KMS-11 (cell line): ENCODE results near the gene FAAP20.

Experiments used
- H2AFZ ChIP-seq: fragments of 200-600 bp; sonication (generic); 2 replicates; pipeline ENCODE4 v1.6.1; 2016; ENCODE audit warnings: antibody characterized with exemption, mixed run types, low read depth
- H3K27ac ChIP-seq: fragments of 200-600 bp; sonication (generic); 2 replicates; pipeline ENCODE4 v1.6.1; 2016; ENCODE audit warnings: mild to moderate bottlenecking, mixed run types
- H3K27me3 ChIP-seq: fragments of 200-600 bp; sonication (generic); 2 replicates; pipeline ENCODE4 v1.6.1; 2017; ENCODE audit warnings: mild to moderate bottlenecking, low read depth, mixed run types, moderate library complexity; ENCODE audit not compliant: insufficient read depth
- H3K36me3 ChIP-seq: fragments of 200-600 bp; sonication (generic); 2 replicates; pipeline ENCODE4 v1.6.1; 2017; ENCODE audit warnings: mild to moderate bottlenecking, mixed run types; ENCODE audit not compliant: insufficient read depth
- H3K4me1 ChIP-seq: fragments of 200-600 bp; sonication (generic); 2 replicates; pipeline ENCODE4 v1.6.1; 2016; ENCODE audit warnings: mild to moderate bottlenecking, low read depth, mixed run types; ENCODE audit not compliant: poor library complexity, severe bottlenecking
- H3K4me2 ChIP-seq: fragments of 200-600 bp; sonication (generic); 2 replicates; pipeline ENCODE4 v1.7.0; 2016; ENCODE audit warnings: mild to moderate bottlenecking, mixed run types
- H3K4me3 ChIP-seq: fragments of 200-600 bp; sonication (generic); IDR thresholded peaks from 2 replicates; pipeline ENCODE4 v1.6.1; 2017; ENCODE audit warnings: low read depth, low read length, mixed read lengths; ENCODE audit not compliant: insufficient read depth
- H3K79me2 ChIP-seq: fragments of 200-600 bp; sonication (generic); 2 replicates; pipeline ENCODE4 v1.6.1; 2016; ENCODE audit warnings: low read depth, mixed run types; ENCODE audit not compliant: insufficient read depth
- H3K9ac ChIP-seq: fragments of 200-600 bp; sonication (generic); 2 replicates; pipeline ENCODE4 v1.6.1; 2016; ENCODE audit warnings: mild to moderate bottlenecking, mixed run types
- H4K20me1 ChIP-seq: fragments of 200-600 bp; sonication (generic); 2 replicates; pipeline ENCODE4 v1.6.1; 2016; ENCODE audit warnings: mild to moderate bottlenecking, mixed run types; ENCODE audit not compliant: insufficient read depth
- TF ChIP-seq, protein P1 (sequence below): fragments of 200-600 bp; sonication (generic); conservative IDR thresholded peaks from 2 replicates; pipeline ENCODE4 v1.6.1; 2017; ENCODE audit warnings: low read depth, mild to moderate bottlenecking, antibody characterized with exemption, low read length, moderate library complexity, mixed read lengths

The FAAP20 gene

DNA sequence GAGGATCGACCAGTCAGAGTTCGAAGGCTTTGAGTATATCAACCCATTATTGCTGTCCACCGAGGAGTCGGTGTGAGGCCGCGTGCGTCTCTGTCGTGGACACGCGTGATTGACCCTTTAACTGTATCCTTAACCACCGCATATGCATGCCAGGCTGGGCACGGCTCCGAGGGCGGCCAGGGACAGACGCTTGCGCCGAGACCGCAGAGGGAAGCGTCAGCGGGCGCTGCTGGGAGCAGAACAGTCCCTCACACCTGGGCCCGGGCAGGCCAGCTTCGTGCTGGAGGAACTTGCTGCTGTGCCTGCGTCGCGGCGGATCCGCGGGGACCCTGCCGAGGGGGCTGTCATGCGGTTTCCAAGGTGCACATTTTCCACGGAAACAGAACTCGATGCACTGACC lies 9.6 kb downstream of the FAAP20 start:
- no peaks in the 10 kb centered on the region for H3K4me1 ChIP-seq
- H2AFZ ChIP-seq, result no peak overlapping the region
- H3K4me3 ChIP-seq, result no peak overlapping the region
- H3K4me2 ChIP-seq, result no peak overlapping the region
- H3K79me2 ChIP-seq, result no peaks in the 10 kb centered on the region
- peaks cover 56% of the 10 kb centered on the region for H3K27me3 ChIP-seq
- TF ChIP-seq, protein P1, sequence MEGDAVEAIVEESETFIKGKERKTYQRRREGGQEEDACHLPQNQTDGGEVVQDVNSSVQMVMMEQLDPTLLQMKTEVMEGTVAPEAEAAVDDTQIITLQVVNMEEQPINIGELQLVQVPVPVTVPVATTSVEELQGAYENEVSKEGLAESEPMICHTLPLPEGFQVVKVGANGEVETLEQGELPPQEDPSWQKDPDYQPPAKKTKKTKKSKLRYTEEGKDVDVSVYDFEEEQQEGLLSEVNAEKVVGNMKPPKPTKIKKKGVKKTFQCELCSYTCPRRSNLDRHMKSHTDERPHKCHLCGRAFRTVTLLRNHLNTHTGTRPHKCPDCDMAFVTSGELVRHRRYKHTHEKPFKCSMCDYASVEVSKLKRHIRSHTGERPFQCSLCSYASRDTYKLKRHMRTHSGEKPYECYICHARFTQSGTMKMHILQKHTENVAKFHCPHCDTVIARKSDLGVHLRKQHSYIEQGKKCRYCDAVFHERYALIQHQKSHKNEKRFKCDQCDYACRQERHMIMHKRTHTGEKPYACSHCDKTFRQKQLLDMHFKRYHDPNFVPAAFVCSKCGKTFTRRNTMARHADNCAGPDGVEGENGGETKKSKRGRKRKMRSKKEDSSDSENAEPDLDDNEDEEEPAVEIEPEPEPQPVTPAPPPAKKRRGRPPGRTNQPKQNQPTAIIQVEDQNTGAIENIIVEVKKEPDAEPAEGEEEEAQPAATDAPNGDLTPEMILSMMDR, result no peak
- H3K9ac ChIP-seq, result no peak overlapping the region
- H4K20me1 ChIP-seq, result no peaks in the 10 kb centered on the region
- H3K36me3 ChIP-seq, result no peaks in the 10 kb centered on the region
- H3K27ac ChIP-seq, result no peak overlapping the region

DNA sequence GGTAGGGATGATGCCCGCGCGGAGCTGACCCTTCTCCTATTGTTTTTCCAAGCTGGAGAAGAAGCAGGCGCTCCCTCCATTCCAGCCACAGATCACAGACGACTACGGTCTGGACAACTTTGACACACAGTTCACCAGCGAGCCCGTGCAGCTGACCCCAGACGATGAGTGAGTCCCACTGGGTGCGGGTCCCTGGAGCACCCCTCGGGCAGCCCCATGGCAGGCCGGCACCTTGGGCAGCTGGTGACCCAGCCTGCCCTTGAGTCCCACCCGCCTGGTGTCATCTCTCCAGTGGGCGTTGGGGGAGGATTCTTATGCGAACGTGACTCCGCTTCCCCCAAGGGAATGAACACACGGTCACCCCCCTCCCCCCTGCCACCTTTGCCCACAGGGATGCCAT lies 10.0 kb downstream of the FAAP20 start:
- no peaks in the 10 kb centered on the region for H3K79me2 ChIP-seq
- peaks cover 56% of the 10 kb centered on the region for H3K27me3 ChIP-seq
- H3K4me3 ChIP-seq, result no peak overlapping the region
- H4K20me1 ChIP-seq, result no peaks in the 10 kb centered on the region
- H3K4me2 ChIP-seq, result no peak overlapping the region
- H3K9ac ChIP-seq, result no peak overlapping the region
- H3K4me1 ChIP-seq, result no peaks in the 10 kb centered on the region
- no peak overlapping the region for H2AFZ ChIP-seq
- no peaks in the 10 kb centered on the region for H3K36me3 ChIP-seq
- TF ChIP-seq, protein P1, result no peak
- no peak overlapping the region for H3K27ac ChIP-seq

DNA sequence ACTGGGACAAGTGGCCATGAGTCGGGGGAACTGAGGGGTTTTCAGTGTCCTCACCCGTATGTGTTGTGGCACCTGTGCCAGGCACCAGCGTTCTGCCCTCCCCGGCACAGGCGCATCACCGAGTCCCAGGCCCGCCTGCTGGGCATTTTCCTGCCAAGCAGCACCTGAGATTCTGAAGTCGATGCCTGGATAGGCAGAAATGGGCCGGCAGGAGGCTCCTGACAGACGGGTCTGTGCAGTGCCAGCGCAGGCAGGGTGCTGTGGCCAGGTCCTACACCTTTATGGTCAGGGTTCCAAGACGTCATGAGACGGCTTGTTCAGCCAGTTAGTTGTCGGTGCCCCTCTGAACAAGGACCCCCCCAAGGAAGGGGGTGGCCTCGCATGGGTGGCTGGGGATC lies 10.6 kb downstream of the FAAP20 start:
- Histone ChIP-seq H4K20me1 (no peaks in the 10 kb centered on the region), H3K27me3 (peaks cover 52% of the 10 kb centered on the region), H3K4me1 (no peaks in the 10 kb centered on the region), H3K27ac (no peak overlapping the region), H3K79me2 (no peaks in the 10 kb centered on the region), H3K9ac (no peak overlapping the region), H3K36me3 (no peaks in the 10 kb centered on the region), H3K4me3 (no peak overlapping the region), H2AFZ (no peak overlapping the region), H3K4me2 (no peak overlapping the region)
- TF ChIP-seq, protein P1, result no peak

DNA sequence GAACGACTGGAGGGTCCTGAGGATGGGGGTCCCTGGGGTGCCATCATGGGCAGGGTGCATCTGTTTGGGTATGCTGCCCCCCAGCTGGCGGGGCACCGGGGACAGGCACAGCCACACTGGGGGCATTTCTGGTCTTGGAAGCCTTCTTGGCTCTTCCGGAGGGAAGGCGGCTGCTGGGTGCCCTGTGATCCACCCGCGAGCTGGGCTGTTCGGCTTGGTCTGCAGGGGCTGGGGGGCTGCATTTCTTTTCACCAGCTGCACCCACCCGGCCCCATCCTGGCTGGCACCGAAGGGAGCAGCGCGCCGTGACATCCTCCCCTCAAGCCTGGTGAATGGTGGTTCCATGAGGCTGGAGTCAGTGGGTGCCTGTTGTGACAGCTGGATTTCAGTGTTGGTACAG lies 12.2 kb downstream of the FAAP20 start:
- H3K27ac ChIP-seq, result no peak overlapping the region
- no peak overlapping the region for H3K4me2 ChIP-seq
- H3K27me3 ChIP-seq, result peaks cover 63% of the 10 kb centered on the region
- no peaks in the 10 kb centered on the region for H3K79me2 ChIP-seq
- no peak overlapping the region for H3K4me3 ChIP-seq
- no peak overlapping the region for H2AFZ ChIP-seq
- no peaks in the 10 kb centered on the region for H4K20me1 ChIP-seq
- no peak overlapping the region for H3K9ac ChIP-seq
- H3K36me3 ChIP-seq, result no peaks in the 10 kb centered on the region
- TF ChIP-seq, protein P1, result no peak
- no peaks in the 10 kb centered on the region for H3K4me1 ChIP-seq

DNA sequence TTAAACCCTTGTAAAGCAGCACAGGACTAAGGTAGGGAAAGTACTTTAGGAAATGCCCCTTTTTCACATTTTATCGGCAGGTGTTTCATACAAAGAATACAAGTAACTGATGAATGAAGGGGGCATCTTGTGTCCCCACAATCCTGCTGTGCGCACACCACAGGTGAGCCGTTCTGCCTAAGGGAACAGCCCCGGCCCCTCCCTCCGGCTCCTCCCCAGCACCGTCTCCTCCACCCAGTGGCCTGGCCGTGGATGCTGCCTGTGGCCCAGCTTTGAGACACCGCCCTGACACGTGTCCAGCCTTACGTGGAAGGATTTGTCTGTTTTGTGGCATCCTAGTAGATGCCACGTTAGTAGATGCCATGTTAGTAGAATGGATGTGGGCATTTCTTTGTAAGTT lies 12.8 kb downstream of the FAAP20 start:
- Histone ChIP-seq H3K4me2 (no peak overlapping the region), H3K4me3 (no peak overlapping the region), H3K79me2 (no peaks in the 10 kb centered on the region), H2AFZ (no peak overlapping the region), H3K36me3 (no peaks in the 10 kb centered on the region), H3K9ac (no peak overlapping the region), H3K4me1 (no peaks in the 10 kb centered on the region), H4K20me1 (no peaks in the 10 kb centered on the region), H3K27ac (no peak overlapping the region), H3K27me3 (peaks cover 65% of the 10 kb centered on the region)
- TF ChIP-seq, protein P1, result no peak
